H1 (cell line): ENCODE results near the gene HNRNPA1. TPM values are rescaled to one million over a fixed set of nuclear protein-coding genes. Genes with fewer than 3 reads are reported as not detected.

Experiments
- CTCF ChIA-PET: fragments of 300-600 bp; sonication (Branson Sonifier 250); formaldehyde crosslinking; loops from one replicate; lab custom pipeline; 2021; ENCODE audit not compliant: partially characterized antibody; lab: Charles Lee
- POLR2A ChIA-PET: fragments of 300-600 bp; sonication (Branson Sonifier 250); formaldehyde crosslinking; loops from one replicate; lab custom pipeline; 2021; ENCODE audit warnings: inconsistent platforms; ENCODE audit not compliant: partially characterized antibody; lab: Charles Lee
- DNase-seq, 2 experiments: peaks; one replicate each; pipeline versions ENCODE4 v3.0.0 to v3.0.0-alpha.2; 2010 to 2022; ENCODE audit warnings: low spot score in 2 of 2, low read depth in 1 of 2, mixed read lengths in 1 of 2
- FAIRE-seq: peaks from 2 replicates; lab custom pipeline; 2011; peaks lifted over from hg19 to GRCh38; lab: Jason Lieb, UNC
- H2AFZ ChIP-seq: 2 replicates; pipeline ENCODE4 v1.8.1; 2012; ENCODE audit warnings: low read length, inconsistent platforms
- H2AK5ac ChIP-seq: 2 replicates; pipeline ENCODE4 v1.6.1; 2013; ENCODE audit warnings: low read depth, low read length
- H2BK120ac ChIP-seq: replicated peaks from 2 replicates; pipeline ENCODE3; 2013; ENCODE audit warnings: low read depth, low read length, inconsistent platforms
- H2BK12ac ChIP-seq: 2 replicates; pipeline ENCODE4 v1.6.1; 2013; ENCODE audit warnings: low read depth, low read length
- H2BK15ac ChIP-seq: 2 replicates; pipeline ENCODE4 v1.6.1; 2013; ENCODE audit warnings: low read length
- H2BK20ac ChIP-seq: 2 replicates; pipeline ENCODE4 v1.6.1; 2013; ENCODE audit warnings: low read length
- H2BK5ac ChIP-seq: 2 replicates; pipeline ENCODE4 v1.6.1; 2013; ENCODE audit warnings: low read depth, low read length
- H3K14ac ChIP-seq: 2 replicates; pipeline ENCODE4 v1.6.1; 2013; ENCODE audit warnings: inconsistent platforms; ENCODE audit not compliant: insufficient read length
- H3K18ac ChIP-seq: 2 replicates; pipeline ENCODE4 v1.6.1; 2013; ENCODE audit warnings: low read length; ENCODE audit errors: extremely low read depth
- H3K23ac ChIP-seq: 2 replicates; pipeline ENCODE4 v1.6.1; 2013; ENCODE audit warnings: inconsistent platforms; ENCODE audit not compliant: insufficient read length
- H3K23me2 ChIP-seq: 2 replicates; pipeline ENCODE4 v1.6.1; 2013; ENCODE audit warnings: low read depth, low read length
- H3K27ac ChIP-seq: 2 replicates; pipeline ENCODE4 v1.6.1; 2011; ENCODE audit warnings: low read depth, low read length, inconsistent platforms
- H3K27me3 ChIP-seq, 4 experiments: replicated peaks in 1 of 4; 1 replicate in 1 of 4; 2 replicates in 3 of 4; pipeline versions ENCODE4 v1.6.1 to v1.8.1; 2011 to 2013; ENCODE audit warnings: low read length in 3 of 4, mild to moderate bottlenecking in 3 of 4, inconsistent platforms in 2 of 4, mixed read lengths in 2 of 4, moderate library complexity in 1 of 4; ENCODE audit not compliant: control insufficient read depth in 3 of 4, insufficient read depth in 3 of 4; ENCODE audit errors: extremely low read depth in 1 of 4
- H3K36me3 ChIP-seq, 4 experiments: 2 replicates each; pipeline versions ENCODE4 v1.6.1 to v1.8.1; 2011 to 2013; ENCODE audit warnings: mild to moderate bottlenecking in 4 of 4, low read length in 3 of 4, moderate library complexity in 2 of 4, control low read depth in 1 of 4, inconsistent platforms in 1 of 4; ENCODE audit not compliant: insufficient read depth in 4 of 4, control insufficient read depth in 2 of 4
- H3K4ac ChIP-seq: replicated peaks from 2 replicates; pipeline ENCODE3; 2013; ENCODE audit warnings: low read length, low read depth, mixed read lengths, inconsistent platforms; ENCODE audit not compliant: insufficient read length
- H3K4me1 ChIP-seq, 4 experiments: replicated peaks in 1 of 4; 1 replicate in 1 of 4; 2 replicates in 3 of 4; pipeline versions ENCODE4 v1.6.1 to v1.8.1; 2011 to 2013; ENCODE audit warnings: low read length in 3 of 4, inconsistent platforms in 2 of 4, mixed read lengths in 1 of 4; ENCODE audit not compliant: insufficient read depth in 4 of 4, control insufficient read depth in 3 of 4
- H3K4me2 ChIP-seq, 2 experiments: 2 replicates each; pipeline versions ENCODE4 v1.6.1 to v1.8.1; 2011 to 2013; ENCODE audit warnings: low read depth in 2 of 2, low read length in 2 of 2, control low read depth in 1 of 2, inconsistent platforms in 1 of 2, mild to moderate bottlenecking in 1 of 2; ENCODE audit not compliant: insufficient read depth in 1 of 2
- H3K4me3 ChIP-seq, 4 experiments: fragments of 200-600, 300-600 bp in 1 of 4; sonication (generic), shearing (Covaris generic), sonication (Bioruptor Twin) in 1 of 4; 2 replicates each; pipeline versions ENCODE4 v1.5.1 to v1.8.1; 2011 to 2016; ENCODE audit warnings: low read length in 4 of 4, low read depth in 3 of 4, control low read depth in 2 of 4, inconsistent platforms in 2 of 4, mild to moderate bottlenecking in 2 of 4, mixed read lengths in 1 of 4, moderate library complexity in 1 of 4; ENCODE audit not compliant: insufficient read depth in 2 of 4; ENCODE audit errors: extremely low read depth in 1 of 4
- H3K56ac ChIP-seq: replicated peaks from 2 replicates; pipeline ENCODE3; 2013; ENCODE audit warnings: low read depth, mild to moderate bottlenecking, mixed read lengths, low read length, inconsistent platforms; ENCODE audit not compliant: insufficient read length
- H3K79me1 ChIP-seq: 2 replicates; pipeline ENCODE4 v1.6.1; 2013; ENCODE audit warnings: low read depth, low read length, control low read depth
- H3K79me2 ChIP-seq, 2 experiments: 2 replicates each; pipeline versions ENCODE4 v1.6.1 to v1.8.1; 2012 to 2013; ENCODE audit warnings: low read length in 2 of 2, mild to moderate bottlenecking in 2 of 2, inconsistent platforms in 1 of 2; ENCODE audit not compliant: insufficient read depth in 2 of 2, control insufficient read depth in 1 of 2
- H3K9ac ChIP-seq, 4 experiments: replicated peaks in 1 of 4; 1 replicate in 1 of 4; 2 replicates in 3 of 4; pipeline versions ENCODE4 v1.6.1 to v1.8.1; 2011 to 2013; ENCODE audit warnings: low read depth in 3 of 4, low read length in 3 of 4, control low read depth in 2 of 4, mild to moderate bottlenecking in 2 of 4, moderate library complexity in 2 of 4, inconsistent platforms in 1 of 4; ENCODE audit errors: extremely low read depth in 1 of 4
- H3K9me3 ChIP-seq, 2 experiments: 2 replicates each; pipeline versions ENCODE4 v1.6.1 to v1.8.1; 2012 to 2013; ENCODE audit warnings: mild to moderate bottlenecking in 2 of 2, moderate library complexity in 2 of 2, control low read depth in 1 of 2, inconsistent platforms in 1 of 2, low read depth in 1 of 2, low read length in 1 of 2, mixed read lengths in 1 of 2; ENCODE audit not compliant: insufficient read depth in 2 of 2
- H4K20me1 ChIP-seq, 2 experiments: replicated peaks in 1 of 2; 2 replicates each; pipeline versions ENCODE3 to v1.8.1; 2011 to 2013; ENCODE audit warnings: inconsistent platforms in 2 of 2, low read length in 2 of 2, mild to moderate bottlenecking in 1 of 2; ENCODE audit not compliant: insufficient read depth in 2 of 2, control insufficient read depth in 1 of 2
- H4K5ac ChIP-seq: 2 replicates; pipeline ENCODE4 v1.6.1; 2013; ENCODE audit warnings: low read length, low read depth, mixed read lengths, inconsistent platforms; ENCODE audit not compliant: insufficient read length
- H4K8ac ChIP-seq: 2 replicates; pipeline ENCODE4 v1.8.0; 2013; ENCODE audit warnings: mild to moderate bottlenecking, moderate library complexity, low read length, inconsistent platforms; ENCODE audit not compliant: insufficient read depth; ENCODE audit errors: extremely low read depth
- H4K91ac ChIP-seq: replicated peaks from 2 replicates; pipeline ENCODE3; 2013; ENCODE audit warnings: low read length, mixed read lengths, inconsistent platforms; ENCODE audit not compliant: insufficient read length
- CBX5 ChIP-seq: fragments of 300-800, 300-1000 bp; sonication (generic); IDR thresholded peaks from 2 replicates; pipeline ENCODE4 v1.7.1; 2016; ENCODE audit warnings: antibody characterized with exemption, low read length, low read depth
- CBX8 ChIP-seq: fragments of 300-800, 300-1000 bp; sonication (generic); IDR thresholded peaks from 2 replicates; pipeline ENCODE4 v1.7.1; 2016; ENCODE audit warnings: low read depth, low read length, borderline replicate concordance
- FOSL1 ChIP-seq: IDR thresholded peaks from 2 replicates; pipeline ENCODE4 v1.6.1; 2011; ENCODE audit warnings: mild to moderate bottlenecking, low read depth, low read length, moderate library complexity; ENCODE audit not compliant: insufficient read depth
- HDAC6 ChIP-seq: IDR thresholded peaks from one replicate; pipeline ENCODE4 v1.7.1; 2012; ENCODE audit warnings: low read depth, mild to moderate bottlenecking, inconsistent platforms, low read length, moderate library complexity
- JUN ChIP-seq: IDR thresholded peaks from 2 replicates; pipeline ENCODE4 v1.6.1; 2011; ENCODE audit warnings: low read depth, mild to moderate bottlenecking, improper control_type of control experiment, low read length
- KDM4A ChIP-seq: IDR thresholded peaks from one replicate; pipeline ENCODE4 v1.7.1; 2012; ENCODE audit warnings: low read depth, mild to moderate bottlenecking, moderate library complexity, low read length, inconsistent platforms; ENCODE audit not compliant: severe bottlenecking
- MAX ChIP-seq: IDR thresholded peaks from 2 replicates; pipeline ENCODE4 v1.6.1; 2012; ENCODE audit warnings: inconsistent platforms
- POLR2A ChIP-seq, 2 experiments: IDR thresholded peaks; 1 replicate in 1 of 2; 2 replicates in 1 of 2; pipeline ENCODE4 v1.6.1; 2011; ENCODE audit warnings: low read depth in 2 of 2, low read length in 2 of 2, mild to moderate bottlenecking in 2 of 2; ENCODE audit errors: control extremely low read depth in 1 of 2
- SAP30 ChIP-seq: fragments of 300-600 bp; sonication (generic); IDR thresholded peaks from 2 replicates; pipeline ENCODE4 v1.7.1; 2012; ENCODE audit warnings: low read length, moderate library complexity, mild to moderate bottlenecking, inconsistent platforms; ENCODE audit not compliant: insufficient read depth, insufficient replicate concordance
- SIN3A ChIP-seq, 2 experiments: IDR thresholded peaks in 1 of 2; conservative IDR thresholded peaks in 1 of 2; 2 replicates each; pipeline ENCODE4 v1.6.1; 2011 to 2012; ENCODE audit warnings: low read length in 2 of 2, improper control_type of control experiment in 1 of 2, low read depth in 1 of 2, mild to moderate bottlenecking in 1 of 2
- SIX5 ChIP-seq: IDR thresholded peaks from 2 replicates; pipeline ENCODE4 v1.6.1; 2011; ENCODE audit warnings: mild to moderate bottlenecking, low read depth, low read length
- SRF ChIP-seq: IDR thresholded peaks from 2 replicates; pipeline ENCODE4 v1.6.1; 2011; ENCODE audit warnings: mild to moderate bottlenecking, low read depth, low read length, moderate library complexity
- WGBS, 2 experiments: shearing (Covaris generic) in 1 of 2; methylation state at CpG; one replicate each; pipeline versions ENCODE4 v1.1.6 to v1.1.7; 2013 to 2015; ENCODE audit warnings: low lambda C conversion rate in 2 of 2, mixed read lengths in 2 of 2, inconsistent platforms in 1 of 2, low coverage in 1 of 2, missing lambda C conversion rate in 1 of 2; ENCODE audit not compliant: insufficient replicate concordance in 2 of 2, insufficient coverage in 1 of 2, insufficient read length in 1 of 2; ENCODE audit errors: extremely low coverage in 1 of 2, missing lambda C conversion rate in 1 of 2; 5-methylcytosine and 5-hydroxymethylcytosine counted together
- polyA plus RNA-seq, 7 experiments: library from polyadenylated mRNA; depleted of rRNA in 3 of 7; stranded (reverse) in 5 of 7; unstranded in 2 of 7; fragments of >200 nt in 5 of 7; fragments of 200-250 nt in 2 of 7; gene quantifications; 1 replicate in 5 of 7; 2 replicates in 1 of 7; 4 replicates in 1 of 7; pipeline versions ENCODE4 v1.2.1 to v1.2.3, GENCODE V29; 2011 to 2013; ENCODE audit warnings: missing spikeins in 2 of 7, mixed read lengths in 2 of 7
- total RNA-seq: library from RNA; stranded (reverse); fragmentation: NEBNext Ultra II Directional; extraction: Animal tissue kit (Norgen Biotek cat#: 25700); gene quantifications from 2 replicates; pipeline ENCODE4 v1.2.1, GENCODE V29; 2021
- TF ChIP-seq, protein P1 (sequence below): IDR thresholded peaks from 2 replicates; pipeline ENCODE4 v1.6.1; 2011; ENCODE audit warnings: low read length, improper control_type of control experiment

The HNRNPA1 gene
- total and polyA plus RNA-seq, 2 of the 8 experiments (the other 6 are each of a cell fraction or from before 2014, with no cell fraction given) = 835 to 2,738 TPM

GRCh38 chr12:54240129-54240528 lies 40.4 kb upstream of the HNRNPA1 start:
- no peaks in the 10 kb centered on the region for H3K79me2 ChIP-seq
- 89% methylated on average over 2 of the region's 2 CpGs; no CpG with 5 or more reads in 1 of the 2 experiments for WGBS, 2 experiments
- H2BK12ac ChIP-seq = no peak overlapping the region
- H4K91ac ChIP-seq = no peak overlapping the region
- ChIA-PET POLR2A (interaction anchor here (1.2 to 44.8 kb wide), 5 partner anchors 12 to 50 kb away, joined by 3 to 1006 read pairs (median 12); partner anchors contain the start of genes CBX5 and HNRNPA1), CTCF (interaction anchor here (1.3 to 8.6 kb wide), 6 partner anchors 12 to 54 kb away, joined by 3 to 68 read pairs (median 6); no protein-coding TSS in a partner anchor)
- H3K4me3 ChIP-seq = no peak overlapping the region
- no peak overlapping the region for H2BK20ac ChIP-seq
- no peak overlapping the region for H3K56ac ChIP-seq
- H2BK120ac ChIP-seq = no peak overlapping the region
- no peak overlapping the region for H3K23ac ChIP-seq
- no peaks in the 10 kb centered on the region for H3K23me2 ChIP-seq
- H3K36me3 ChIP-seq = peaks cover 14 to 61% (median 35%) of the 10 kb centered on the region in 4 experiments
- no peak overlapping the region for H3K4me2 ChIP-seq
- no peak overlapping the region for H2AFZ ChIP-seq
- H2AK5ac ChIP-seq = no peak overlapping the region
- no peak overlapping the region for H2BK15ac ChIP-seq
- H3K4me1 ChIP-seq = no peaks in the 10 kb centered on the region
- no peak overlapping the region for H2BK5ac ChIP-seq
- no peak overlapping the region for H3K14ac ChIP-seq
- no peaks in the 10 kb centered on the region for H3K27me3 ChIP-seq
- no peaks in the 10 kb centered on the region for H3K9me3 ChIP-seq
- no peak for FAIRE-seq
- H4K20me1 ChIP-seq = peaks cover 0 to 2% of the 10 kb centered on the region in 2 experiments
- DNase-seq = no peak
- H4K8ac ChIP-seq = no peak overlapping the region
- no peak overlapping the region for H3K18ac ChIP-seq
- no peak overlapping the region for H3K9ac ChIP-seq
- no peak overlapping the region for H3K27ac ChIP-seq
- H3K79me1 ChIP-seq = no peaks in the 10 kb centered on the region; the same call in 1 of the 2 replicates
- no peak overlapping the region for H4K5ac ChIP-seq
- no peak overlapping the region for H3K4ac ChIP-seq
- TF ChIP-seq HDAC6 (no peak), JUN (no peak), CBX8 (no peak), MAX (no peak), POLR2A (IDR thresholded peaks at IDR 0.05; ENCODE audit: control extremely low read depth in 1 of 2, low read depth in 2 of 2, low read length in 2 of 2) (no peak), SIN3A (conservative IDR thresholded peaks at IDR 0.05 in 1 of 2, IDR thresholded peaks at IDR 0.05 in 1 of 2; ENCODE audit: low read depth in 1 of 2, low read length in 2 of 2) (no peak), CBX5 (no peak), SAP30 (no peak), FOSL1 (no peak), KDM4A (no peak), SIX5 (no peak), SRF (no peak)
- TF ChIP-seq, protein P1, sequence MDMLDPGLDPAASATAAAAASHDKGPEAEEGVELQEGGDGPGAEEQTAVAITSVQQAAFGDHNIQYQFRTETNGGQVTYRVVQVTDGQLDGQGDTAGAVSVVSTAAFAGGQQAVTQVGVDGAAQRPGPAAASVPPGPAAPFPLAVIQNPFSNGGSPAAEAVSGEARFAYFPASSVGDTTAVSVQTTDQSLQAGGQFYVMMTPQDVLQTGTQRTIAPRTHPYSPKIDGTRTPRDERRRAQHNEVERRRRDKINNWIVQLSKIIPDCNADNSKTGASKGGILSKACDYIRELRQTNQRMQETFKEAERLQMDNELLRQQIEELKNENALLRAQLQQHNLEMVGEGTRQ = no peak
